Uterus (tissue), 2 donors: ENCODE data around the gene ABCA13.

ENCODE experiments used
- CTCF ChIP-seq, 4 experiments: fragments of 200-600 bp in 2 of 4; fragments of 450-650 bp in 2 of 4; sonication (generic) in 2 of 4; IDR thresholded peaks; one replicate each; pipeline ENCODE4 v1.5.1; 2016 to 2019; ENCODE audit warnings: antibody characterized with exemption in 4 of 4, mild to moderate bottlenecking in 2 of 4, moderate library complexity in 1 of 4
- POLR2A ChIP-seq, 2 donors: fragments of 450-650 bp; IDR thresholded peaks; one replicate each; pipeline ENCODE4 v1.6.1; 2016; ENCODE audit warnings: antibody characterized with exemption in 2 of 2, mild to moderate bottlenecking in 1 of 2, moderate library complexity in 1 of 2

- TF ChIP-seq CTCF (IDR thresholded peaks at IDR 0.05) (no peak), POLR2A (IDR thresholded peaks at IDR 0.05) (no peak)
Observed at GRCh38 chr7:48426966-48427555, 255.8 kb downstream of the ABCA13 start.
